Measurements from ENCODE around the gene PDZK1.

Gene PDZK1

DNA sequence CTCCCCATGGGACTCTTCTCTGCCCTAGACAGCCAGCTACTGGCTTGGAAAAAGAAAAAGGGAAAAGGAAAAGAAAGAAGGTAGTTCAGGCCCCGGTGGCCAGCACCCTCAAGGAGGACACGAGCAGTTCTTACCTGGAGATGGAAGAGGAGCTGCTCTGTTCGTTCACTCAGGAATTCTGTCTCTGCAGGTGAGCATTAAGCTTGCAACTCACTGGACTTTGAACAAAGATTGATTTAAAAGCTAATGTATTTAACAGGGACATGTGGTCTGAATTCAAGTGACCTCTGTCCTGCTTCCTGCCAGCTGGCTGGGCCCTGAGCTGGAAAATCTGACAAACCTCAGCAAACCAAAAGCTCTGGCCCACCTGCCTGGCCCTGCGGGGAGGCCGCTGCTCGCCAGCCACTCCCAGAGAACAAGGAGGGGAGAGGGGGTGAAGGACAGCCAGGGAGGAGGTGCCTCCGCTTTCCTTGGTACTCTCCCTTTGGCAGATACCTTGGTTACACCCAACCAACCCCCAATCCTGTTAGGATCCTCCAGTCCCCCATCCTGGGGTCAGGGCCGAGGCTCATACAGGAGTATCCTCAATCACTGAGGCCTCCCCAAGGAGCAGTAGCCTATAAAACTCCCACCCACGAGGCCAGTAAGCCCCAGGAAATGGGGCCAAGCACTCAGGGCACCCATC is at the start of gene PDZK1:
Gene PDZK1 (minus strand): TSS at position 186 of the 685 bp plus-strand sequence. CDS start 19,347 bp downstream, outside the sequence.
- Mint-ChIP-seq H3K27me3 (ENCODE audit: low read depth, poor library complexity) (peaks cover 31% of the 10 kb centered on the region), H3K36me3 (ENCODE audit: low read depth) (no peaks in the 10 kb centered on the region), H3K9me3 (no peaks in the 10 kb centered on the region), H3K27ac (no peak within 1 kb of the TSS), H3K4me1 (peaks cover 38% of the 10 kb centered on the region), H3K4me3 (no peak within 1 kb of the TSS)
- TF ChIP-seq, protein P1, sequence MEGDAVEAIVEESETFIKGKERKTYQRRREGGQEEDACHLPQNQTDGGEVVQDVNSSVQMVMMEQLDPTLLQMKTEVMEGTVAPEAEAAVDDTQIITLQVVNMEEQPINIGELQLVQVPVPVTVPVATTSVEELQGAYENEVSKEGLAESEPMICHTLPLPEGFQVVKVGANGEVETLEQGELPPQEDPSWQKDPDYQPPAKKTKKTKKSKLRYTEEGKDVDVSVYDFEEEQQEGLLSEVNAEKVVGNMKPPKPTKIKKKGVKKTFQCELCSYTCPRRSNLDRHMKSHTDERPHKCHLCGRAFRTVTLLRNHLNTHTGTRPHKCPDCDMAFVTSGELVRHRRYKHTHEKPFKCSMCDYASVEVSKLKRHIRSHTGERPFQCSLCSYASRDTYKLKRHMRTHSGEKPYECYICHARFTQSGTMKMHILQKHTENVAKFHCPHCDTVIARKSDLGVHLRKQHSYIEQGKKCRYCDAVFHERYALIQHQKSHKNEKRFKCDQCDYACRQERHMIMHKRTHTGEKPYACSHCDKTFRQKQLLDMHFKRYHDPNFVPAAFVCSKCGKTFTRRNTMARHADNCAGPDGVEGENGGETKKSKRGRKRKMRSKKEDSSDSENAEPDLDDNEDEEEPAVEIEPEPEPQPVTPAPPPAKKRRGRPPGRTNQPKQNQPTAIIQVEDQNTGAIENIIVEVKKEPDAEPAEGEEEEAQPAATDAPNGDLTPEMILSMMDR (IDR thresholded peaks at IDR 0.05) = no peak
- DNase-seq = no peak

DNA sequence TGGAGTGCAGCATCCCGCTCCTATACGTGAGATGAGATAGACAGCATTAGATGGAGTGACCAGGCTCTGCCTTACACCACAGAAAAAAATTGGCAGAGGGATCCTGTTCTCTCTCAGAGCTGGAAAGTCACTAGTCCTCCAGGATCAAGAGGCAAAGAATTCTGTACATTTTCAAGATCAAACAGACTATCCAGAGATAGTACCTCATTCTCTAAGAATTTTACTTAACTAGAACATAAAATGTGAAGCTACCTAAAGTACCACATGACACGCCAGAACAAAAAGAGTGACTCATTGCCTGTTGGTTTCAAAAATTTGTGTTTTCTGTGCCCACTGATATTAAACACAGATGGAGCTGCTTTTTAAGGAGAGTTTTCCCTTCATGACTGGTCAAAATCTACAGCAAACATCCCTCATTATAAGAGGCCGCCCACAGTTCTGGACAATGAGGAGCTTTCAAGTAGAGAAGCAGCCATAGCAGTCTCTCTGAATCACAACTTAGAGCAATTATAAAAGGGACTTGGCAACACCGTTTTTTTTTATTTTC is 44.4 kb upstream of the PDZK1 start:
- DNase-seq = no peak
- no peaks in the 10 kb centered on the region for H3K27me3 Mint-ChIP-seq (ENCODE audit: low read depth, poor library complexity)
- H3K4me1 Mint-ChIP-seq = no peaks in the 10 kb centered on the region
- peak overlapping the region; percentile 13 for H3K27ac Mint-ChIP-seq
- TF ChIP-seq, protein P1 (IDR thresholded peaks at IDR 0.05) = no peak
- peaks cover 44% of the 10 kb centered on the region for H3K36me3 Mint-ChIP-seq (ENCODE audit: low read depth)
- H3K9me3 Mint-ChIP-seq = no peaks in the 10 kb centered on the region
- H3K4me3 Mint-ChIP-seq = no peak overlapping the region

- H3K4me1 Mint-ChIP-seq = no peaks in the 10 kb centered on the region
These were observed 43.3 kb upstream of the PDZK1 start for GRCh38 chr1:145750426-145750825.

GRCh38 chr1:145747398-145748247 is 40.5 kb upstream of the PDZK1 start:
- Mint-ChIP-seq H3K4me3 (no peak overlapping the region), H3K4me1 (no peaks in the 10 kb centered on the region), H3K27me3 (ENCODE audit: low read depth, poor library complexity) (no peaks in the 10 kb centered on the region), H3K36me3 (ENCODE audit: low read depth) (peaks cover 59% of the 10 kb centered on the region), H3K27ac (peak overlapping the region; percentile 17), H3K9me3 (no peaks in the 10 kb centered on the region)
- DNase-seq = no peak
- TF ChIP-seq, protein P1 (IDR thresholded peaks at IDR 0.05) = no peak

More at GRCh38 chr1:145750426-145750825, 43.3 kb upstream of the PDZK1 start:
- Mint-ChIP-seq H3K27me3 (ENCODE audit: low read depth, poor library complexity) (no peaks in the 10 kb centered on the region), H3K36me3 (ENCODE audit: low read depth) (peaks cover 42% of the 10 kb centered on the region), H3K4me3 (no peak overlapping the region), H3K9me3 (no peaks in the 10 kb centered on the region), H3K27ac (no peak overlapping the region)
- TF ChIP-seq, protein P1 (IDR thresholded peaks at IDR 0.05) = no peak
- no peak for DNase-seq

DNA sequence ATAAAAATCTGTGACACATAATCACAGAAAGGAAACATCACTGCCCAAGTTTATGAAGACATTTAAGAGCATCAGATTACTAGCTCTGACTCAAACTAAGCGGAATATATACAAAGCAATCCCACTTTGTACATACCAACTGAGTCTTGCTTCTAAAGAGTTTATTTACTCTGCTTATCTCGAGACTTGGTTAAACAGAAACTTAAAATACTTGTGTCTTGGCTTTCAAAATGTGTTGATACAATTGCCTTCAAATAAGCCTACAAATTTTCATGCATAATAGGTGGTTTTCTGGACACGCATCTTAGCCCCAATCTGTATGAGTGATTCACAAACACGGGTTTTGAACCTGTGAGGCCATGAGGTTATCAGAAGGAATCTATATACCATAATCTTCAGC is 33.1 kb upstream of the PDZK1 start:
- no peak for DNase-seq
- no peak overlapping the region for H3K27ac Mint-ChIP-seq
- H3K4me3 Mint-ChIP-seq = no peak overlapping the region
- H3K36me3 Mint-ChIP-seq (ENCODE audit: low read depth) = peaks cover 32% of the 10 kb centered on the region
- TF ChIP-seq, protein P1 (IDR thresholded peaks at IDR 0.05) = no peak
- H3K9me3 Mint-ChIP-seq = no peaks in the 10 kb centered on the region
- H3K4me1 Mint-ChIP-seq = no peaks in the 10 kb centered on the region
- no peaks in the 10 kb centered on the region for H3K27me3 Mint-ChIP-seq (ENCODE audit: low read depth, poor library complexity)

Measured in nephron progenitor cell (in vitro differentiated cells).